ENCODE measurements around the gene BCO1. TPM values are rescaled to one million over a fixed set of nuclear protein-coding genes. Genes with fewer than 3 reads are reported as not detected.

Gene BCO1
- not detected in 2 replicates for total RNA-seq

DNA sequence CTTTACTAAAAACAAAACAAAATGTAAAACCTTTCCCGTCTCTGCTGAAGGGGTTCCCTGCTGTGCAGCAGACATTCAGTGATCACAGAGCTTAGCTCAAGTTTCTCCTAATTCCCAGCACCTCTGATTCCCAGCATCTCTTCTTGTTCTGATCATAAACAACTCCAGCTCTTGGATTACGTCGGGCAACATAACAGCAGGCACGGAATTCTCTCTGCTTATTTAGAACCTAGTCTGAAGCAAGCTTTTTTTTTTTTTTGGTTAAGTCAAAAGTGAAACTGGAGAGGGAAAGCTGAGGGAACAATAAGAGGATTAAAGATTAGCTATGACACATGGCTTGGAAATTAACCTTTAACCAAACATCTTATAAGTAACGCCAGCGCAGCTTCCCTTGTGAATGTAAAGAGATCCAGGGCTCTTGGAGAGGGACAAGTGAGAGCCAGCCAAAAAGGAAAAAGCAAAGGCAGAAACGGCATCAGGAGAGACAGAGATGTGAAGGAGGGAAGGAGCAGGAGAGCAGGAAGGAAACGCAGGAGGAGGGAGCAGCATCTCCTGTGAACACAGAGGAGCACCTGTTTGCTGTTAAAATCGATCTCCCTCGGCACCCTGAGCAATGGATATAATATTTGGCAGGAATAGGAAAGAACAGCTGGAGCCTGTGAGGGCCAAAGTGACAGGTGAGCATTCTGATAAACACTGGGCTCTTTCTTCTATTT is at the start of gene BCO1:
Gene BCO1, plus strand, starts transcription at position 394 of the 716 bp plus-strand sequence. Its CDS starts 220 bp downstream, at position 614.

GRCh38 chr16:81314603-81315270 is 76.2 kb downstream of the BCO1 start, which contains the start of gene GAN:
Gene GAN, plus strand, starts transcription at chr16:81314962. Its CDS starts 152 bp downstream, at chr16:81315114.

Other genes with a start within 250 kb of the BCO1 start
- 17.0 and 30.1 TPM in 2 replicates for gene CMC2, start 231.8 kb upstream of the BCO1 start, total RNA-seq
- 36.8 and 43.3 TPM in 2 replicates for gene CENPN, start 231.5 kb upstream of the BCO1 start, total RNA-seq
- gene ATMIN, start 202.8 kb upstream of the BCO1 start, total RNA-seq: 59.1 and 60.1 TPM in 2 replicates
- gene C16orf46, start 161.5 kb upstream of the BCO1 start, total RNA-seq: 0.52 and 0.54 TPM in 2 replicates
- 20.1 and 26.8 TPM in 2 replicates for gene GCSH, start 142.3 kb upstream of the BCO1 start, total RNA-seq
- 9.1 and 10.7 TPM in 2 replicates for gene GAN, start 76.3 kb downstream of the BCO1 start, total RNA-seq
- 9.1 and 15.2 TPM in 2 replicates for gene CMIP, start 206.1 kb downstream of the BCO1 start, total RNA-seq

Measured in articular chondrocyte of knee joint (primary cell).